Spleen (tissue), 7 donors: ENCODE results near the gene PROM2.

Experiments used
- POLR2A ChIP-seq, 3 donors: fragments of 450-650 bp; IDR thresholded peaks; one replicate each; pipeline ENCODE4 v1.5.1; 2017; ENCODE audit warnings: antibody characterized with exemption in 3 of 3, mild to moderate bottlenecking in 1 of 3
- TF ChIP-seq, protein P1 (sequence below), 11 experiments: fragments of 200-600 bp in 7 of 11; fragments of 450-650 bp in 4 of 11; sonication (generic) in 4 of 11; IDR thresholded peaks in 8 of 11; conservative IDR thresholded peaks in 3 of 11; 1 replicate in 7 of 11; 2 replicates in 4 of 11; pipeline versions ENCODE4 v1.4.0 to v1.8.0; 2016 to 2021; ENCODE audit warnings: antibody characterized with exemption in 11 of 11, inconsistent platforms in 4 of 11, mild to moderate bottlenecking in 1 of 11
- donor health status: DM: no; HTN: no; CAD: no; lungs with moderate emphysema.
- donor health status: DM: no; HTN: no; CAD: no.
- donor health status: DM: no; HTN: no; CAD: no.

GRCh38 chr2:95323347-95324155 lies 49.3 kb downstream of the PROM2 start:
- TF ChIP-seq, protein P1, sequence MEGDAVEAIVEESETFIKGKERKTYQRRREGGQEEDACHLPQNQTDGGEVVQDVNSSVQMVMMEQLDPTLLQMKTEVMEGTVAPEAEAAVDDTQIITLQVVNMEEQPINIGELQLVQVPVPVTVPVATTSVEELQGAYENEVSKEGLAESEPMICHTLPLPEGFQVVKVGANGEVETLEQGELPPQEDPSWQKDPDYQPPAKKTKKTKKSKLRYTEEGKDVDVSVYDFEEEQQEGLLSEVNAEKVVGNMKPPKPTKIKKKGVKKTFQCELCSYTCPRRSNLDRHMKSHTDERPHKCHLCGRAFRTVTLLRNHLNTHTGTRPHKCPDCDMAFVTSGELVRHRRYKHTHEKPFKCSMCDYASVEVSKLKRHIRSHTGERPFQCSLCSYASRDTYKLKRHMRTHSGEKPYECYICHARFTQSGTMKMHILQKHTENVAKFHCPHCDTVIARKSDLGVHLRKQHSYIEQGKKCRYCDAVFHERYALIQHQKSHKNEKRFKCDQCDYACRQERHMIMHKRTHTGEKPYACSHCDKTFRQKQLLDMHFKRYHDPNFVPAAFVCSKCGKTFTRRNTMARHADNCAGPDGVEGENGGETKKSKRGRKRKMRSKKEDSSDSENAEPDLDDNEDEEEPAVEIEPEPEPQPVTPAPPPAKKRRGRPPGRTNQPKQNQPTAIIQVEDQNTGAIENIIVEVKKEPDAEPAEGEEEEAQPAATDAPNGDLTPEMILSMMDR (IDR thresholded peaks at IDR 0.05 in 8 of 11, conservative IDR thresholded peaks at IDR 0.05 in 3 of 11): peak in 4 of 11 experiments; percentile 18 to 40 (median 28)
- TF ChIP-seq POLR2A (IDR thresholded peaks at IDR 0.05): no peak
